ENCODE results near the gene HKDC1.
"Not testable (repeated sequence)": the region's sequence is repeated elsewhere in the genome, so short reads cannot be mapped to it uniquely, and the experiment has no call there.

Gene HKDC1

GRCh38 chr10:69281507-69282413 lies 61.6 kb downstream of the HKDC1 start:
- no peak for TF ChIP-seq ZNF8 (CRISPR knock-in tag; IDR thresholded peaks at IDR 0.05)
- TF ChIP-seq ZNF70 (CRISPR knock-in tag; IDR thresholded peaks at IDR 0.05) = no peak
- TF ChIP-seq TSHZ2 (CRISPR knock-in tag; IDR thresholded peaks at IDR 0.05) = no peak
- no peak for TF ChIP-seq ZC3H10 (CRISPR knock-in tag; IDR thresholded peaks at IDR 0.05)
- no peak for TF ChIP-seq CSRNP3 (CRISPR knock-in tag; IDR thresholded peaks at IDR 0.05)
- TF ChIP-seq POU6F1 (CRISPR knock-in tag; IDR thresholded peaks at IDR 0.05; ENCODE audit: borderline replicate concordance, low read depth) = no peak
- no peak for TF ChIP-seq TOX (CRISPR knock-in tag; IDR thresholded peaks at IDR 0.05; ENCODE audit: borderline replicate concordance)
- no peak for TF ChIP-seq CREB5 (CRISPR knock-in tag; IDR thresholded peaks at IDR 0.05; ENCODE audit: low read depth)
- no peak for TF ChIP-seq CSDC2 (CRISPR knock-in tag; IDR thresholded peaks at IDR 0.05)
- TF ChIP-seq ZFP3 (CRISPR knock-in tag; IDR thresholded peaks at IDR 0.05) = no peak
- TF ChIP-seq ZFP30 (CRISPR knock-in tag; IDR thresholded peaks at IDR 0.05) = no peak
- no peak for TF ChIP-seq ESRRG (CRISPR knock-in tag; IDR thresholded peaks at IDR 0.05)
- TF ChIP-seq TCF4 (CRISPR knock-in tag; IDR thresholded peaks at IDR 0.05; ENCODE audit: borderline replicate concordance) = no peak
- no peak for TF ChIP-seq ZNF565 (CRISPR knock-in tag; conservative IDR thresholded peaks at IDR 0.05; ENCODE audit: low read depth)
- no peak for ATAC-seq

GRCh38 chr10:69284402-69284801 lies 64.3 kb downstream of the HKDC1 start:
- not testable (repeated sequence) for ATAC-seq

GRCh38 chr10:69285699-69286098 lies 65.6 kb downstream of the HKDC1 start:
- ATAC-seq = no peak
- TF ChIP-seq TSHZ2 (CRISPR knock-in tag; IDR thresholded peaks at IDR 0.05) (no peak), CSDC2 (CRISPR knock-in tag; IDR thresholded peaks at IDR 0.05) (no peak), CSRNP3 (CRISPR knock-in tag; IDR thresholded peaks at IDR 0.05) (no peak), CREB5 (CRISPR knock-in tag; IDR thresholded peaks at IDR 0.05; ENCODE audit: low read depth) (no peak), ZNF8 (CRISPR knock-in tag; IDR thresholded peaks at IDR 0.05) (no peak), BACH2 (CRISPR knock-in tag; IDR thresholded peaks at IDR 0.05; ENCODE audit: borderline replicate concordance) (no peak)
